Parathyroid adenoma (tissue), 2 donors: ENCODE data around the gene LYRM9.
"Not testable (repeated sequence)": the region's sequence is repeated elsewhere in the genome, so short reads cannot be mapped to it uniquely, and the experiment has no call there.

Experiments
- H2AFZ ChIP-seq: fragments of 300-600 bp; sonication (generic); one replicate; pipeline ENCODE4 v1.7.0; 2017; ENCODE audit warnings: antibody characterized with exemption, mild to moderate bottlenecking
- H3K27ac ChIP-seq: fragments of 300-600 bp; sonication (generic); one replicate; pipeline ENCODE4 v1.7.0; 2017
- H3K27me3 ChIP-seq: fragments of 300-600 bp; sonication (generic); one replicate; pipeline ENCODE4 v1.7.0; 2017; ENCODE audit warnings: low read length; ENCODE audit not compliant: control insufficient read depth, insufficient read depth
- H3K36me3 ChIP-seq: fragments of 300-600 bp; sonication (generic); one replicate; pipeline ENCODE4 v1.7.0; 2017; ENCODE audit warnings: low read length; ENCODE audit not compliant: control insufficient read depth, insufficient read depth
- H3K4me1 ChIP-seq: fragments of 300-600 bp; sonication (generic); one replicate; pipeline ENCODE4 v1.7.0; 2017; ENCODE audit warnings: control low read depth
- H3K4me2 ChIP-seq: fragments of 300-600 bp; sonication (generic); one replicate; pipeline ENCODE4 v1.7.0; 2017; ENCODE audit warnings: low read length
- H3K4me3 ChIP-seq: fragments of 300-600 bp; sonication (generic); one replicate; pipeline ENCODE4 v1.7.0; 2017; ENCODE audit warnings: low read depth, low read length
- H3K79me2 ChIP-seq: fragments of 300-600 bp; sonication (generic); one replicate; pipeline ENCODE4 v1.7.0; 2017; ENCODE audit warnings: control low read depth
- H3K9ac ChIP-seq: fragments of 300-600 bp; sonication (generic); one replicate; pipeline ENCODE4 v1.7.0; 2017; ENCODE audit warnings: mild to moderate bottlenecking
- H3K9me3 ChIP-seq: fragments of 300-600 bp; sonication (generic); one replicate; pipeline ENCODE4 v1.7.0; 2017; ENCODE audit warnings: low read length; ENCODE audit not compliant: control insufficient read depth
- TF ChIP-seq, protein P1 (sequence below): fragments of 300-600 bp; sonication (generic); IDR thresholded peaks from one replicate; pipeline ENCODE4 v1.7.0; 2017; ENCODE audit warnings: antibody characterized with exemption, mild to moderate bottlenecking
- donor health status: primary hyperparathyroidism.

The LYRM9 gene

DNA sequence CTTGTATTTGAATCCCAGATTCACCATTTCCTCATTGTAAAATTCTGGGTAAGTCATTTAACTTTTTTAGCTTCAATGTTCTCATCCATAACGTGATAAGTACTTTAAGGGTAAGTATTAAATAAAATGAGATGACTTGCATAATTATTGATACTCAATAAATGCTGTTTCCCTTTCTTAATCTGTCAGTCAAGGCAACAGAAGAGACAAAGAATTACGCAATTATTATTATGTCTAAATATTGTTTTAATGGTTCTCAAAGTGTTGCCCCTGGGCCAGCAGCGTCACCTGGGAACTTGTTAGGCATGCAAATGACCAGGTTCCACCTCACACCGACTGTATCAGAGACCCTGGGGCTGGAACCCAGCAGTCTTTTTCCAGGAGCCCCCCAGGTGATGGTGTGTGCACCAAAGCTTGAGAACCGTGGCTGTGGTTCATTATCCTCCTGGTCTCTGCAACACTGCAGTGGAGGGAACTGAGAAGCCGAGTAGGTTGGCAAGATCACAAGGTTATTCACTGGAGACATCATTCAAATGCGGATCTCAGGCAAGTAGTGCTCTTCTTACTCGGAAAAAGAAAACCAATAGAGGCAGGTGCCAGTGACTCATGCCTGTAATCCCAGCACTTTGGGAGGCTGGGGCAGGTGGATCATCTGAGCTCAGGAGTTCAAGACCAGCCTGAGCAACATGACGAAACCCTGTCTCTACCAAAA lies 43.5 kb downstream of the LYRM9 start:
- no peaks in the 10 kb centered on the region for H3K4me1 ChIP-seq
- H3K4me3 ChIP-seq = no peak overlapping the region
- H3K9ac ChIP-seq = no peak overlapping the region
- no peak overlapping the region for H2AFZ ChIP-seq
- TF ChIP-seq, protein P1, sequence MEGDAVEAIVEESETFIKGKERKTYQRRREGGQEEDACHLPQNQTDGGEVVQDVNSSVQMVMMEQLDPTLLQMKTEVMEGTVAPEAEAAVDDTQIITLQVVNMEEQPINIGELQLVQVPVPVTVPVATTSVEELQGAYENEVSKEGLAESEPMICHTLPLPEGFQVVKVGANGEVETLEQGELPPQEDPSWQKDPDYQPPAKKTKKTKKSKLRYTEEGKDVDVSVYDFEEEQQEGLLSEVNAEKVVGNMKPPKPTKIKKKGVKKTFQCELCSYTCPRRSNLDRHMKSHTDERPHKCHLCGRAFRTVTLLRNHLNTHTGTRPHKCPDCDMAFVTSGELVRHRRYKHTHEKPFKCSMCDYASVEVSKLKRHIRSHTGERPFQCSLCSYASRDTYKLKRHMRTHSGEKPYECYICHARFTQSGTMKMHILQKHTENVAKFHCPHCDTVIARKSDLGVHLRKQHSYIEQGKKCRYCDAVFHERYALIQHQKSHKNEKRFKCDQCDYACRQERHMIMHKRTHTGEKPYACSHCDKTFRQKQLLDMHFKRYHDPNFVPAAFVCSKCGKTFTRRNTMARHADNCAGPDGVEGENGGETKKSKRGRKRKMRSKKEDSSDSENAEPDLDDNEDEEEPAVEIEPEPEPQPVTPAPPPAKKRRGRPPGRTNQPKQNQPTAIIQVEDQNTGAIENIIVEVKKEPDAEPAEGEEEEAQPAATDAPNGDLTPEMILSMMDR = no peak
- no peak overlapping the region for H3K4me2 ChIP-seq
- H3K27me3 ChIP-seq = no peaks in the 10 kb centered on the region
- H3K79me2 ChIP-seq = no peaks in the 10 kb centered on the region
- H3K27ac ChIP-seq = no peak overlapping the region
- H3K9me3 ChIP-seq = no peaks in the 10 kb centered on the region
- no peaks in the 10 kb centered on the region for H3K36me3 ChIP-seq

DNA sequence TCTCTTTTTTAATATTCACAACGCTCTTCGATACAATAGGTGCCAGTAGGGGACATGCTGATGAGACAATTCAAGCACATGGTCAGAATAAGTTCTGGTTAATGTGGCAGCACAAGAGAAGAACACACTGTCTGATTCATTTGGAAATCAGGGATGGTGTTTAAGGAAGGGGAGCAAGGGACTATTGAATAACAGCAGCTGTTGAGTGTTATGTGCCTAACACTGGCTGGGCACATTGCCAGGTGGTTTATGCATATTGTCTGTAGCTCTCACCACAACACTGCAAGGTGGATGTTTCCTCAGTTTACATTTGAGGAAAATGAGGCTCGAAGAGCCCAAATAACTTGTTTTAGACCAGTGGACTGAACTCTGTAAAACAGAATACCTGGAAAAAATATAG lies 44.2 kb downstream of the LYRM9 start:
- H3K4me3 ChIP-seq = no peak overlapping the region
- no peak overlapping the region for H2AFZ ChIP-seq
- H3K4me2 ChIP-seq = no peak overlapping the region
- H3K4me1 ChIP-seq = no peaks in the 10 kb centered on the region
- no peaks in the 10 kb centered on the region for H3K27me3 ChIP-seq
- TF ChIP-seq, protein P1 = no peak
- no peaks in the 10 kb centered on the region for H3K79me2 ChIP-seq
- H3K27ac ChIP-seq = no peak overlapping the region
- no peak overlapping the region for H3K9ac ChIP-seq
- H3K36me3 ChIP-seq = no peaks in the 10 kb centered on the region
- no peaks in the 10 kb centered on the region for H3K9me3 ChIP-seq

DNA sequence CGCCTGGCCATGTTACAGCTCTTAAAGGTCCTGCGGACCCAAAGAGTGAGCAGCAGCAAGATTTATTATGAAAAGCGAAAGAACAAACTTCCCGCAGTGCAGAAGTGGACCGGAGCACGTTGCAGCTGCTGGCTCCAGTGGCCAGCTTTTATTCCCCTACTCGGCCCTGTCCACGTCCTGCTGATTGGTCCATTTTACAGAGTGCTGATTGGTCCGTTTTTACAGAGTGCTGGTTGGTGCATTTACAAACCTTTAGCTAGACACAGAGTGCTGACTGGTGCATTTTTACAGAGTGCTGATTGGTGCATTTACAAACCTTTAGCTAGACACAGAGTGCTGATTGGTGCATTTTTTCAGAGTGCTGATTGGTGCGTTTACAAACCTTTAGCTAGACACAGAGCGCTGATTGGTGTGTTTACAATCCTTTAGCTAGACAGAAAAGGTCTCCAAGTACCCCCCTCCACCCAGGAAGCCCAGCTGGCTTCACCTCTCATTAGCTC lies 46.3 kb downstream of the LYRM9 start:
- not testable (repeated sequence) for H2AFZ ChIP-seq, H3K79me2 ChIP-seq, H3K9ac ChIP-seq, H3K27ac ChIP-seq, H3K9me3 ChIP-seq, H3K4me1 ChIP-seq, H3K27me3 ChIP-seq, H3K4me3 ChIP-seq, H3K36me3 ChIP-seq, H3K4me2 ChIP-seq

DNA sequence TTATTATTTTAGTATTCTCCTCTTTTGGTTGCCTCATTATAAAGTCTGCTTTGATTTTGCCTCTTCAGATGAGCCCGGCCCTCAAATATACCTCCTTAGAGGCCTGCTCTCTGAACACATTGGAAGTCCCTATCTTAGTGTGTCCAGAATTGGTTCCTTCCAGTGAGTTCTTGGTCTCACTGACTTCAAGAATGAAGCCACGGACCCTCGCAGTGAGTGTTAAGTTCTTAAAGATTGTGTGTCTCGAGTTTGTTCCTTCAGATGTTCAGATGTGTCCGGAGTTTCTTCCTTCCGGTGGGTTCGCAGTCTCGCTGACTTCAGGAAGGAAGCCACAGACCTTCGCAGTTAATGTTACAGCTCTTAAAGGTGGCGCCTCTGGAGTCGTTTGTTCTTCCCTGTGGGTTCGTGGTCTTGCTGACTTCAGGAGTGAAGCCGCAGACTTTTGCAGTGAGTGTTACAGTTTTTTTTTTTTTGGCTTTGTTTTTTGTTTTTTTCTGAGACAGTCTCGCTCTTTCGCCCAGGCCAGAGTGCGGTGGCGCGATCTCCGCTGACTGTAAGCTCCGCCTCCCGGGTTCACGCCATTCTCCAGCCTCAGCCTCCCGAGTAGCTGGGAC lies 47.0 kb downstream of the LYRM9 start:
- H3K4me1 ChIP-seq = no peaks in the 10 kb centered on the region
- TF ChIP-seq, protein P1 = no peak
- no peak overlapping the region for H3K4me2 ChIP-seq
- H2AFZ ChIP-seq = no peak overlapping the region
- no peak overlapping the region for H3K27ac ChIP-seq
- no peaks in the 10 kb centered on the region for H3K36me3 ChIP-seq
- no peaks in the 10 kb centered on the region for H3K79me2 ChIP-seq
- no peak overlapping the region for H3K4me3 ChIP-seq
- no peaks in the 10 kb centered on the region for H3K9me3 ChIP-seq
- no peaks in the 10 kb centered on the region for H3K27me3 ChIP-seq
- no peak overlapping the region for H3K9ac ChIP-seq

DNA sequence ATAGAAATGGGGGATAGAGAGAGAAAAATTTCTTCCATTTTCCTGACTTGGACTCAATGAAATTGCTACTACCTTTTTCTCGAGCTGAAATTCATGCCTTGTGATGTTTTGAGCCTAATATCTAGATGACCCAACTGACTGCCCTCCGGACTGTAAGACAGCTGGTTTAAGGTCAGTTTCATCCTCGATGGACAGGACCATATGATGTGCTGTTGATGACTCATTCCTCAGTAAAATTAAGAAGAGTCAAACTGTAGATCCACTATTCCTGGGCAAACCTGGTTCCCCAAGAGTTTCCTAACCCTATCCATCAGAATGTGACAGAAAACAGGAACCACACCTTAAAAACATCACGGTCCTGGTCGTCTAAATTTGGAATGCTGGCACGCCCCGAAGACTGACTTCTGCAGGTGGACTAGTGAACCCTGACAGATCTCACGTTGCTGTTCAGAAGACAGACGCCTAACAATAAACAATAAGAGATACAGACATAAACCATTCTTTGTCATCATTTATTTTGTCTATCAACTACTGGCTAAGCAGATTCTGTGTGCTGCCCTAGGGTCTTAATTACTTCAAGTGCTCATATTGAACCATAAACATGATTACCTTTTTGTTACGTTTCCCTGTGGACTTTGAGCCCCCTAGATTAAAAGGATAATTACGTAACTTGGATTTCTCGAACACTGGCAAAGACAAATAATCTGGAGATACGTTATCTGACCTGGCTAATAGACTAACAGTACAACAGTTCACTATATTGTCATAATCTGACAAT lies 47.7 kb downstream of the LYRM9 start:
- TF ChIP-seq, protein P1 = no peak
- H2AFZ ChIP-seq = no peak overlapping the region
- no peak overlapping the region for H3K9ac ChIP-seq
- no peaks in the 10 kb centered on the region for H3K79me2 ChIP-seq
- no peak overlapping the region for H3K27ac ChIP-seq
- no peaks in the 10 kb centered on the region for H3K27me3 ChIP-seq
- no peaks in the 10 kb centered on the region for H3K4me1 ChIP-seq
- no peak overlapping the region for H3K4me3 ChIP-seq
- H3K4me2 ChIP-seq = no peak overlapping the region
- H3K36me3 ChIP-seq = no peaks in the 10 kb centered on the region
- H3K9me3 ChIP-seq = no peaks in the 10 kb centered on the region
